Panc1 (cell line): ENCODE measurements around the gene PRRC2C.

Source experiments
- CTCF ChIP-seq: fragments of 450-650 bp; IDR thresholded peaks from 2 replicates; pipeline ENCODE4 v1.5.1; 2017; ENCODE audit warnings: mild to moderate bottlenecking
- POLR2AphosphoS5 ChIP-seq: IDR thresholded peaks from 2 replicates; pipeline ENCODE4 v1.6.1; 2012; ENCODE audit warnings: mild to moderate bottlenecking, low read depth, low read length, moderate library complexity
- REST ChIP-seq, 2 experiments: IDR thresholded peaks; 2 replicates each; pipeline ENCODE4 v1.6.1; 2011 to 2012; ENCODE audit warnings: low read depth in 2 of 2, control low read depth in 1 of 2, low read length in 1 of 2, mild to moderate bottlenecking in 1 of 2, moderate library complexity in 1 of 2; ENCODE audit not compliant: insufficient read depth in 1 of 2
- SIN3A ChIP-seq: IDR thresholded peaks from 2 replicates; pipeline ENCODE4 v1.6.1; 2012; ENCODE audit warnings: low read depth, mild to moderate bottlenecking, low read length, moderate library complexity, borderline replicate concordance; ENCODE audit not compliant: insufficient read depth
- TCF7L2 ChIP-seq: IDR thresholded peaks from 2 replicates; pipeline ENCODE4 v1.6.1; 2011; ENCODE audit warnings: mild to moderate bottlenecking, low read depth, low read length, inconsistent platforms

GRCh38 chr1:171616586-171616985 is 131.3 kb downstream of the PRRC2C start:
- TF ChIP-seq CTCF: no peak
- no peak for TF ChIP-seq POLR2AphosphoS5
- TF ChIP-seq REST (IDR thresholded peaks at IDR 0.05; ENCODE audit: insufficient read depth in 1 of 2, low read depth in 2 of 2, low read length in 1 of 2): no peak
- TF ChIP-seq SIN3A: no peak
- no peak for TF ChIP-seq TCF7L2
